Parathyroid adenoma (tissue), 2 donors: ENCODE measurements around the gene FATE1.

ENCODE experiments used
- H2AFZ ChIP-seq: fragments of 300-600 bp; sonication (generic); one replicate; pipeline ENCODE4 v1.7.0; 2017; ENCODE audit warnings: antibody characterized with exemption, mild to moderate bottlenecking
- H3K27ac ChIP-seq: fragments of 300-600 bp; sonication (generic); one replicate; pipeline ENCODE4 v1.7.0; 2017
- H3K27me3 ChIP-seq: fragments of 300-600 bp; sonication (generic); one replicate; pipeline ENCODE4 v1.7.0; 2017; ENCODE audit warnings: low read length; ENCODE audit not compliant: control insufficient read depth, insufficient read depth
- H3K36me3 ChIP-seq: fragments of 300-600 bp; sonication (generic); one replicate; pipeline ENCODE4 v1.7.0; 2017; ENCODE audit warnings: low read length; ENCODE audit not compliant: control insufficient read depth, insufficient read depth
- H3K4me1 ChIP-seq: fragments of 300-600 bp; sonication (generic); one replicate; pipeline ENCODE4 v1.7.0; 2017; ENCODE audit warnings: control low read depth
- H3K4me2 ChIP-seq: fragments of 300-600 bp; sonication (generic); one replicate; pipeline ENCODE4 v1.7.0; 2017; ENCODE audit warnings: low read length
- H3K4me3 ChIP-seq: fragments of 300-600 bp; sonication (generic); one replicate; pipeline ENCODE4 v1.7.0; 2017; ENCODE audit warnings: low read depth, low read length
- H3K79me2 ChIP-seq: fragments of 300-600 bp; sonication (generic); one replicate; pipeline ENCODE4 v1.7.0; 2017; ENCODE audit warnings: control low read depth
- H3K9ac ChIP-seq: fragments of 300-600 bp; sonication (generic); one replicate; pipeline ENCODE4 v1.7.0; 2017; ENCODE audit warnings: mild to moderate bottlenecking
- H3K9me3 ChIP-seq: fragments of 300-600 bp; sonication (generic); one replicate; pipeline ENCODE4 v1.7.0; 2017; ENCODE audit warnings: low read length; ENCODE audit not compliant: control insufficient read depth
- TF ChIP-seq, protein P1 (sequence below): fragments of 300-600 bp; sonication (generic); IDR thresholded peaks from one replicate; pipeline ENCODE4 v1.7.0; 2017; ENCODE audit warnings: antibody characterized with exemption, mild to moderate bottlenecking
- donor health status: primary hyperparathyroidism.

Gene FATE1

DNA sequence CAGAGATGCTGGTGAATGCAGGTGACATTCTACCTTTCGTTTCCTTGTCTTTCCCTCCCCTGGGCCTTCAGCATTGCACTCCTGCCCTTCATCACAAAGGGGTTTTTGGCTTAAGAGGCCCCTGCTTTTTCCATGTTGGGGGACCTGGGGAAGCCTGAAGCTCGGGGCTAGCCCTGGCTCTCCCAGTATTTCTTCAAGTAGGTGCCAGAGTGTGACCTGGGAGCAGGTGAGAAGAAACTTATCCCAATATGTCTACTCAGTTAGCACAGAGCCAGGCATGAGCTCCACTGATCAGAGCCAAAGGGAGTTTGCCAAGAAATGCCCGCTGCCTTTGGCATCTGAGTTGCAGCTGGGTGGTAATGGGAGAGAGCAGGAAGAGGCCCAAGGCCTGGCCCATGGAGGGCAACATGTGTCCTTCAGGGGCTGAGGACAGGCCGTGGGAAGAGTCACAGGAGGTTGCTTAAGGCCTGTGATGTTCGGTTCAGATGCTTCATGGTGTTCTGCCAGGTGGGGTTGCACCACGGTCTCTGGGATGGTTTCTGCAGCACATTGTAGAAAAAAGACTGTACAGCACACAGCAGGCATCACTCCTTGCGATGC lies 13.0 kb upstream of the FATE1 start:
- no peaks in the 10 kb centered on the region for H3K27me3 ChIP-seq
- no peak overlapping the region for H3K27ac ChIP-seq
- no peak overlapping the region for H3K4me2 ChIP-seq
- H3K9me3 ChIP-seq = no peaks in the 10 kb centered on the region
- no peaks in the 10 kb centered on the region for H3K36me3 ChIP-seq
- H2AFZ ChIP-seq = no peak overlapping the region
- H3K79me2 ChIP-seq = no peaks in the 10 kb centered on the region
- TF ChIP-seq, protein P1, sequence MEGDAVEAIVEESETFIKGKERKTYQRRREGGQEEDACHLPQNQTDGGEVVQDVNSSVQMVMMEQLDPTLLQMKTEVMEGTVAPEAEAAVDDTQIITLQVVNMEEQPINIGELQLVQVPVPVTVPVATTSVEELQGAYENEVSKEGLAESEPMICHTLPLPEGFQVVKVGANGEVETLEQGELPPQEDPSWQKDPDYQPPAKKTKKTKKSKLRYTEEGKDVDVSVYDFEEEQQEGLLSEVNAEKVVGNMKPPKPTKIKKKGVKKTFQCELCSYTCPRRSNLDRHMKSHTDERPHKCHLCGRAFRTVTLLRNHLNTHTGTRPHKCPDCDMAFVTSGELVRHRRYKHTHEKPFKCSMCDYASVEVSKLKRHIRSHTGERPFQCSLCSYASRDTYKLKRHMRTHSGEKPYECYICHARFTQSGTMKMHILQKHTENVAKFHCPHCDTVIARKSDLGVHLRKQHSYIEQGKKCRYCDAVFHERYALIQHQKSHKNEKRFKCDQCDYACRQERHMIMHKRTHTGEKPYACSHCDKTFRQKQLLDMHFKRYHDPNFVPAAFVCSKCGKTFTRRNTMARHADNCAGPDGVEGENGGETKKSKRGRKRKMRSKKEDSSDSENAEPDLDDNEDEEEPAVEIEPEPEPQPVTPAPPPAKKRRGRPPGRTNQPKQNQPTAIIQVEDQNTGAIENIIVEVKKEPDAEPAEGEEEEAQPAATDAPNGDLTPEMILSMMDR = no peak
- H3K9ac ChIP-seq = no peak overlapping the region
- H3K4me1 ChIP-seq = no peaks in the 10 kb centered on the region
- H3K4me3 ChIP-seq = no peak overlapping the region

DNA sequence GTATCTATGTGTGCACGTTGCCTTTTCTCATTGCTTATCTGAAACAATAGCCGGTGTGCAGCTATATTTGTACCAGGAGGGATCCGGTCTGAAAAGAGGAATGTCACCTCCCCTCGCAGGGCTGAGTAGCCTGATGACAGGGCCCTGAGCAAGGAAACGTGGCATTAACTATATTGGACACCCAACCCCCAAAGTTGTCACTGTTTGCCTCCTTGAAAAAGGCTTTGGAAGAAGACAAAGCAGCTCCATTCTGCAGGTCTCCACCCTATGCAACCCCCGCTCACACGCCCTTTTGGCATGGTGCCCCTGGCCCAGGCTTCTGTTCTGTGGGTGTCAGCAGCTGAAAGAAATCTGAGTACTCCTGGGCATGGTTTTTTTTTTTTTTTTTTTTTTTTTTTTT lies 12.3 kb upstream of the FATE1 start:
- Histone ChIP-seq H3K79me2 (no peaks in the 10 kb centered on the region), H2AFZ (no peak overlapping the region), H3K27ac (no peak overlapping the region), H3K9ac (no peak overlapping the region), H3K4me3 (no peak overlapping the region), H3K27me3 (no peaks in the 10 kb centered on the region), H3K4me1 (no peaks in the 10 kb centered on the region), H3K4me2 (no peak overlapping the region), H3K9me3 (no peaks in the 10 kb centered on the region), H3K36me3 (no peaks in the 10 kb centered on the region)
- TF ChIP-seq, protein P1 = no peak

GRCh38 chrX:151704041-151704663 lies 11.7 kb upstream of the FATE1 start:
- peak overlapping the region; percentile 44 for H3K4me2 ChIP-seq
- no peak overlapping the region for H2AFZ ChIP-seq
- no peaks in the 10 kb centered on the region for H3K27me3 ChIP-seq
- no peaks in the 10 kb centered on the region for H3K36me3 ChIP-seq
- TF ChIP-seq, protein P1 = no peak
- H3K9me3 ChIP-seq = no peaks in the 10 kb centered on the region
- H3K4me1 ChIP-seq = no peaks in the 10 kb centered on the region
- no peak overlapping the region for H3K4me3 ChIP-seq
- no peak overlapping the region for H3K27ac ChIP-seq
- H3K9ac ChIP-seq = no peak overlapping the region
- H3K79me2 ChIP-seq = no peaks in the 10 kb centered on the region

DNA sequence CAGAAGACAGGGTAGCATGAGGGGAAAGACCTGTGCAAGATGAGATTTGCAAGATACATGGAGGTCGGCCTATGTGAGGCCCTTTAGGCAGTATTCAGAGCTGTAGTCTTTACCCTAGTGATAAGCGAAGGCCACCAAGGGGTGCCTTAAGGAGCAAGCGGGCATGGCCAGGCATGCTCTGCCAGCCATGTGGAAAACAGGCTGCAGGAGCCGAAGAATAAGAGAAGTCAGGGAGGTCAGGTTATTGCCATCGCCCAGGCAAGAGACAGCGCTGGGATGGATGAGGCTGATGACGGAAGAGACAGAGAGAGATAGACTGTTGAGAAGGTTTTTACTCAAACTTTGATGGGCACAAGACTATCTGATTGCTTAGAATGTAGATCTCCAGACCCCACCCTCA lies 7.0 kb upstream of the FATE1 start:
- Histone ChIP-seq H3K9me3 (no peaks in the 10 kb centered on the region), H3K27me3 (no peaks in the 10 kb centered on the region), H3K4me3 (no peak overlapping the region), H3K36me3 (no peaks in the 10 kb centered on the region), H3K9ac (no peak overlapping the region), H2AFZ (no peak overlapping the region), H3K4me2 (no peak overlapping the region), H3K79me2 (no peaks in the 10 kb centered on the region), H3K27ac (no peak overlapping the region), H3K4me1 (no peaks in the 10 kb centered on the region)
- TF ChIP-seq, protein P1 = no peak

GRCh38 chrX:151710457-151710856 lies 5.4 kb upstream of the FATE1 start:
- TF ChIP-seq, protein P1 = no peak
- H3K4me2 ChIP-seq = no peak overlapping the region
- no peaks in the 10 kb centered on the region for H3K36me3 ChIP-seq
- no peak overlapping the region for H3K9ac ChIP-seq
- H3K9me3 ChIP-seq = no peaks in the 10 kb centered on the region
- no peak overlapping the region for H3K4me3 ChIP-seq
- no peaks in the 10 kb centered on the region for H3K27me3 ChIP-seq
- H3K79me2 ChIP-seq = no peaks in the 10 kb centered on the region
- no peaks in the 10 kb centered on the region for H3K4me1 ChIP-seq
- no peak overlapping the region for H2AFZ ChIP-seq
- no peak overlapping the region for H3K27ac ChIP-seq
